Measurements from ENCODE around the gene APOBEC4. TPM values are rescaled to one million over a fixed set of nuclear protein-coding genes. Genes with fewer than 3 reads are reported as not detected.

The APOBEC4 gene
- total and polyA plus RNA-seq, 8 donors = not detected

- no peaks in the 10 kb centered on the region for H3K27me3 ChIP-seq
- intact Hi-C loops (cut with DNase I; ENCODE audit: low total_unique reads) = loop anchor here (5.0 kb wide), 1 partner anchor 263 kb away; no protein-coding TSS in a partner anchor
- H3K4me1 ChIP-seq = peaks cover 8 to 44% (median 21%) of the 10 kb centered on the region in 4 donors
- no peaks in the 10 kb centered on the region for H3K36me3 ChIP-seq
- H3K9me3 ChIP-seq = no peaks in the 10 kb centered on the region
- no peak for DNase-seq
- H3K27ac ChIP-seq = no peak overlapping the region
- TF ChIP-seq POLR2A (IDR thresholded peaks at IDR 0.05) (no peak), EP300 (IDR thresholded peaks at IDR 0.05) (no peak)
- H3K4me3 ChIP-seq = no peak overlapping the region
- 80 to 92% (median 90%) methylated on average over 4 of the region's 4 CpGs for WGBS, 5 donors
Observed at GRCh38 chr1:183653876-183654451, 848 bp upstream of the APOBEC4 start.

- TF ChIP-seq POLR2AphosphoS5 (IDR thresholded peaks at IDR 0.05) (no peak), POLR2A (IDR thresholded peaks at IDR 0.05) (no peak), EP300 (IDR thresholded peaks at IDR 0.05) (no peak), CTCF (IDR thresholded peaks at IDR 0.05) (no peak)
- H3K4me1 ChIP-seq = peaks cover 8 to 44% (median 21%) of the 10 kb centered on the region in 4 donors
- no peaks in the 10 kb centered on the region for H3K27me3 ChIP-seq
- WGBS, 5 donors = 55 to 91% (median 67%) methylated on average over 3 of the region's 3 CpGs
- H3K36me3 ChIP-seq = no peaks in the 10 kb centered on the region
- H3K9me3 ChIP-seq = no peaks in the 10 kb centered on the region
- intact Hi-C loops (cut with DNase I; ENCODE audit: low total_unique reads) = loop anchor here (5.0 kb wide), 1 partner anchor 264 kb away; no protein-coding TSS in a partner anchor
- no peak for DNase-seq
- no peak overlapping the region for H3K4me3 ChIP-seq
- peak overlapping the region in 1 of 5 donors; percentile 43 for H3K27ac ChIP-seq
Observed at GRCh38 chr1:183653462-183653794, 312 bp upstream of the APOBEC4 start.

- H3K27ac ChIP-seq = peak overlapping the region in 2 of 5 donors; percentile 27 to 43
- TF ChIP-seq POLR2A (IDR thresholded peaks at IDR 0.05) (no peak), EP300 (IDR thresholded peaks at IDR 0.05) (no peak), CTCF (IDR thresholded peaks at IDR 0.05) (no peak), POLR2AphosphoS5 (IDR thresholded peaks at IDR 0.05) (no peak)
- peaks cover 8 to 44% (median 21%) of the 10 kb centered on the region in 4 donors for H3K4me1 ChIP-seq
- H3K27me3 ChIP-seq = no peaks in the 10 kb centered on the region
- WGBS, 5 donors = 52 to 75% (median 61%) methylated on average over 1 of the region's 1 CpG
- no peaks in the 10 kb centered on the region for H3K9me3 ChIP-seq
- no peaks in the 10 kb centered on the region for H3K36me3 ChIP-seq
- H3K4me3 ChIP-seq = no peak overlapping the region
- intact Hi-C loops (cut with DNase I; ENCODE audit: low total_unique reads) = loop anchor here (5.0 kb wide), 1 partner anchor 265 kb away; no protein-coding TSS in a partner anchor
- DNase-seq = no peak
Observed at GRCh38 chr1:183652107-183652506, 1.0 kb downstream of the APOBEC4 start.

GRCh38 chr1:183651612-183652011 is 1.5 kb downstream of the APOBEC4 start:
- Histone ChIP-seq H3K27ac (no peak overlapping the region), H3K9me3 (no peaks in the 10 kb centered on the region), H3K27me3 (no peaks in the 10 kb centered on the region), H3K4me1 (peaks cover 8 to 44% (median 21%) of the 10 kb centered on the region in 4 donors), H3K4me3 (no peak overlapping the region), H3K36me3 (no peaks in the 10 kb centered on the region)
- intact Hi-C loops (cut with DNase I; ENCODE audit: low total_unique reads) = loop anchor here (5.0 kb wide), 1 partner anchor 266 kb away; no protein-coding TSS in a partner anchor
- no peak for DNase-seq
- WGBS, 5 donors = 83 to 89% (median 85%) methylated on average over 5 of the region's 5 CpGs
- TF ChIP-seq CTCF (IDR thresholded peaks at IDR 0.05) (no peak), POLR2AphosphoS5 (IDR thresholded peaks at IDR 0.05) (no peak), EP300 (IDR thresholded peaks at IDR 0.05) (no peak), POLR2A (IDR thresholded peaks at IDR 0.05) (no peak)

GRCh38 chr1:183648042-183648441 is 5.1 kb downstream of the APOBEC4 start:
- peaks cover 0 to 15% (median 8%) of the 10 kb centered on the region in 4 donors for H3K4me1 ChIP-seq
- H3K27me3 ChIP-seq = no peaks in the 10 kb centered on the region
- no peak overlapping the region for H3K27ac ChIP-seq
- H3K4me3 ChIP-seq = no peak overlapping the region
- intact Hi-C loops (cut with DNase I; ENCODE audit: low total_unique reads) = no loop called here
- WGBS, 5 donors = 92 to 97% (median 94%) methylated on average over 8 of the region's 8 CpGs
- TF ChIP-seq EP300 (IDR thresholded peaks at IDR 0.05) = no peak
- TF ChIP-seq POLR2A (IDR thresholded peaks at IDR 0.05) = no peak
- TF ChIP-seq POLR2AphosphoS5 (IDR thresholded peaks at IDR 0.05) = no peak
- TF ChIP-seq CTCF (IDR thresholded peaks at IDR 0.05) = no peak
- no peaks in the 10 kb centered on the region for H3K9me3 ChIP-seq
- no peak for DNase-seq
- H3K36me3 ChIP-seq = no peaks in the 10 kb centered on the region

Measured in stomach (tissue), 9 donors.